ENCODE data around the gene SENP6. TPM values are rescaled to one million over a fixed set of nuclear protein-coding genes. Genes with fewer than 3 reads are reported as not detected.

SENP6 gene
- total and polyA plus RNA-seq, 10 donors: 29.2 to 166 (median 122) TPM

DNA sequence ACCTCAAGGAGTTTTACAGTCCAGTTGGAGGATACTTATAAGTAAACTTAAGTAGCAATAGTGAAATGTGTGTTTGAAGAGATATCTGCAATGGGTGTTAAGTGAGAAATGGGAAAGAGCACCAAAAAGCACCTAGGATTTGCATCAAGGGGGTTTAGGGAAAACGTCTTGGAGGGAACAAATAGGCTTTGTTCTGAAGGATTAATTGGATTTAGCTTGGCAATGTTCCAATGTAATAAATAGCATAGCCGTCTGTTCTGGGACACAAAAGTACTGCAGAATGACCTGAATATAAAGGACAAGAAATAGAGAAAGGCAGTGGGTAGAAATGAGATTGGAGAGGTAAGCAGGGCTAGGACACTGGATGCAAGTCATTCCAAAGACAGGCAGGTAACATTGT lies 144.5 kb downstream of the SENP6 start:
- intact Hi-C loops (cut with DNase I; ENCODE audit: low total_unique reads): no loop called here
- DNase-seq: no peak
- WGBS, 5 donors: 34 to 41% (median 38%) methylated on average over 2 of the region's 2 CpGs
- H3K4me3 ChIP-seq: no peak overlapping the region
- TF ChIP-seq POLR2AphosphoS5 (IDR thresholded peaks at IDR 0.05): no peak
- no peak for TF ChIP-seq POLR2A (IDR thresholded peaks at IDR 0.05)
- TF ChIP-seq, protein P1, sequence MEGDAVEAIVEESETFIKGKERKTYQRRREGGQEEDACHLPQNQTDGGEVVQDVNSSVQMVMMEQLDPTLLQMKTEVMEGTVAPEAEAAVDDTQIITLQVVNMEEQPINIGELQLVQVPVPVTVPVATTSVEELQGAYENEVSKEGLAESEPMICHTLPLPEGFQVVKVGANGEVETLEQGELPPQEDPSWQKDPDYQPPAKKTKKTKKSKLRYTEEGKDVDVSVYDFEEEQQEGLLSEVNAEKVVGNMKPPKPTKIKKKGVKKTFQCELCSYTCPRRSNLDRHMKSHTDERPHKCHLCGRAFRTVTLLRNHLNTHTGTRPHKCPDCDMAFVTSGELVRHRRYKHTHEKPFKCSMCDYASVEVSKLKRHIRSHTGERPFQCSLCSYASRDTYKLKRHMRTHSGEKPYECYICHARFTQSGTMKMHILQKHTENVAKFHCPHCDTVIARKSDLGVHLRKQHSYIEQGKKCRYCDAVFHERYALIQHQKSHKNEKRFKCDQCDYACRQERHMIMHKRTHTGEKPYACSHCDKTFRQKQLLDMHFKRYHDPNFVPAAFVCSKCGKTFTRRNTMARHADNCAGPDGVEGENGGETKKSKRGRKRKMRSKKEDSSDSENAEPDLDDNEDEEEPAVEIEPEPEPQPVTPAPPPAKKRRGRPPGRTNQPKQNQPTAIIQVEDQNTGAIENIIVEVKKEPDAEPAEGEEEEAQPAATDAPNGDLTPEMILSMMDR (IDR thresholded peaks at IDR 0.05 in 8 of 11, conservative IDR thresholded peaks at IDR 0.05 in 3 of 11): no peak
- H3K27ac ChIP-seq: no peak overlapping the region
- H3K36me3 ChIP-seq: no peaks in the 10 kb centered on the region
- peaks cover 0 to 84% (median 4%) of the 10 kb centered on the region in 7 donors for H3K27me3 ChIP-seq (replicated peaks in 1 of 7)
- peaks cover 6 to 37% (median 22%) of the 10 kb centered on the region in 6 donors for H3K4me1 ChIP-seq
- no peaks in the 10 kb centered on the region for H3K9me3 ChIP-seq

DNA sequence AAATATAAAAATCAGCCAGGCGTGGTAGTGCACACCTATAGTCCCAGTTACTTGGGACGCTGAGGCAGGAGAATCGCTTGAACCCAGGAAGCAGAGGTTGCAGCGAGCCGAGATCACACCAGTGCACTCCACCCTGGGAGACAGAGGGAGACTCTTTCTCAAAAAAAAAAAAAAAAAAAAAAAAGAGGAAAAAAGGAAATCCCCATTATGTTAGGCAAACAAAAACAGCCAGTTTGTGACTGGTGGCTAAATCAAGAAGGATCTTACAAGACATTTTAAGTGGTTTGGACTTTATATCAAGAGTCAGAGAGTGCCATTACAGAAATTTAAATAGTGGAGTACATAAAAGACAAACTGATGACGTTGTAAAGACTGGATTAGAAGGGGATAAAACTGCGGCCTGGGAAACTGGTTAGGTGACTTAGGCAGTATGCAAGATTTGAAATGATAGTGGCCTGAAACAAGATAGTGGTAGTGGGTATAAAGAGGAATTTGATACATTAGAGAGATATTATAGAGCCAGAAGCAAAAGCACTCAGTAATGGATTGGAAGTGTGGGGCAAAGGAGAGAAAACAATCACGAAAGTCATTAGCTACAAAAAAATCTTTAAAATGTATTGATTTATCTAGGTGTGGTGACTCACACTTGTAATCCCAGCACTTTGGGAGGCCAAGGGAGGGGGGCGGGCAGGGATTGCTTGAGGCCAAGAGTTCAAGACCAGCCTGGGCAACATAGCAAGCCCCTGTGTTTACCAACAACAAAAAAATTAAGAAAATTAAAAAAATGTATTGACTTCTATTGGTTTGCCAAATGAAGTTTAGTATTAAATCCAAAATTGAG lies 145.7 kb downstream of the SENP6 start:
- no peak overlapping the region for H3K4me3 ChIP-seq
- intact Hi-C loops (cut with DNase I; ENCODE audit: low total_unique reads): no loop called here
- no peak for TF ChIP-seq POLR2AphosphoS5 (IDR thresholded peaks at IDR 0.05)
- no peak for TF ChIP-seq POLR2A (IDR thresholded peaks at IDR 0.05)
- TF ChIP-seq, protein P1 (IDR thresholded peaks at IDR 0.05 in 8 of 11, conservative IDR thresholded peaks at IDR 0.05 in 3 of 11): no peak
- DNase-seq: no peak
- H3K27ac ChIP-seq: no peak overlapping the region
- peaks cover 6 to 49% (median 24%) of the 10 kb centered on the region in 6 donors for H3K4me1 ChIP-seq
- no peaks in the 10 kb centered on the region for H3K36me3 ChIP-seq
- 81 to 87% (median 84%) methylated on average over 9 of the region's 9 CpGs for WGBS, 5 donors
- no peaks in the 10 kb centered on the region for H3K9me3 ChIP-seq
- H3K27me3 ChIP-seq (replicated peaks in 1 of 7): peaks cover 0 to 93% (median 4%) of the 10 kb centered on the region in 7 donors

DNA sequence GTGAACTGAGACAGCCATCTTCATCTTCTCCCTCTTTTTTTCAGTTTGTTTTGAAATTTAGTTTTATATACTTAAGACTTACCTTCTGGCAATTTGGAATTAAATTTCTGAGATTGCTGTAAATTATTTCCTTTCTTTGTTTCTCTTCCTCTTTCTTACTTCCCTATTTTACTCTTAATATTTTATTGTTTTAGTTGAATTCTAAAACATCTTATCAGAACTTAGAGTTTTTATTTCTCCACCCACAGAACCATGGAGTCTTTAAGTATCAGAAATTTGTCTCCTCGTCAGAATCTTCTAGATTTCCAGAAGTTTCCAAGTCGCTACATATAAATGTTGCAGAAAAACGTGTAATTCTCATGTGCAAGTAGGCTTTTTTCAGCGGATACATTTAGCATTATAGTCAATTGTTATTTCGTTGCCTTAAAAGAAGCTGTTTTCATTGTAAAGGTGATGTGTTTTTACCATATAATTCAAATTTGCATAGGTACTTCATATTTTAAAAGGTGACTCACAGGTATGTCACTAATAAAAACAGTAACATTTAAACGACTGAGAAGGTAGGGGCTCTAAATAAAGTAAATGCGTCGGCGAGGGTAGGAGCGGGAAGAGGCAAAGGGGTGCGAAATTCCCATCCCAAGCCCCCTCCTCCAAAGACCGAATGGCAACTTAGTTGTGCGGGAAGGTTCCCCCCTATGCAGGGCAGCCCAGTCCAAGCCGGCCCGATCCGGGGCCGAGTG lies 146.5 kb downstream of the SENP6 start:
- 5 to 8% (median 6%) methylated on average over 17 of the region's 17 CpGs for WGBS, 5 donors
- Histone ChIP-seq H3K27me3 (replicated peaks in 1 of 7) (peaks cover 0 to 93% (median 4%) of the 10 kb centered on the region in 7 donors), H3K4me3 (peak overlapping the region; percentile 70 to 91 (median 79)), H3K27ac (peak overlapping the region; percentile 29 to 90 (median 84)), H3K36me3 (no peaks in the 10 kb centered on the region), H3K4me1 (peaks cover 6 to 51% (median 27%) of the 10 kb centered on the region in 6 donors), H3K9me3 (no peaks in the 10 kb centered on the region)
- intact Hi-C loops (cut with DNase I; ENCODE audit: low total_unique reads): no loop called here
- DNase-seq: no peak
- TF ChIP-seq POLR2A (IDR thresholded peaks at IDR 0.05): no peak
- TF ChIP-seq, protein P1 (IDR thresholded peaks at IDR 0.05 in 8 of 11, conservative IDR thresholded peaks at IDR 0.05 in 3 of 11): no peak
- no peak for TF ChIP-seq POLR2AphosphoS5 (IDR thresholded peaks at IDR 0.05)
